AG10803 (cell line): Measurements from ENCODE around the gene ZNF106.

ENCODE experiments used
- DNase-seq: peaks from one replicate; pipeline ENCODE4 v3.0.0; 2010; ENCODE audit warnings: low read depth
- H3K4me3 ChIP-seq: 2 replicates; pipeline ENCODE4 v1.5.1; 2011; ENCODE audit warnings: mild to moderate bottlenecking, low read length, control low read depth
- TF ChIP-seq, protein P1 (sequence below): conservative IDR thresholded peaks from 2 replicates; pipeline ENCODE4 v1.5.1; 2011; ENCODE audit warnings: mild to moderate bottlenecking, low read length, control low read depth, inconsistent platforms

The ZNF106 gene

DNA sequence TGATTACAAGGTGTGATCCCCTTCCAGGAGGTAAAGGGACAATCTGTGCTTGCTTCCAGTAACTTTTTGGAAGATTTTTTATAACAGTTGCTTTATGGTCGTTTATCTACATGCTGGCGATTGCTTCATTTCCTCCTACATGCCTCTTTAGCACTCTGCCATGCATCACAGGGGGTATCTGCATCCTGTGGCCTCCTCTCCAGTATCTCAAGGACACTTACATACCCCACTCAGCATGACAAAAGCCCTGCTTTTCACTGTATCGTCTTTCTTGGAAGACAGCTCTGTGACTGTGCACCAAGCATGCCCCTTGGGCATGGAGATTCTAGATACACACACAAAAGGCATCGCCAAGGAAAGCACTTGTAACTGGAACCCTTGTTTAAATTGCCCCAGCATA is 106.3 kb downstream of the ZNF106 start:
- no peak for DNase-seq
- H3K4me3 ChIP-seq: no peak overlapping the region
- TF ChIP-seq, protein P1, sequence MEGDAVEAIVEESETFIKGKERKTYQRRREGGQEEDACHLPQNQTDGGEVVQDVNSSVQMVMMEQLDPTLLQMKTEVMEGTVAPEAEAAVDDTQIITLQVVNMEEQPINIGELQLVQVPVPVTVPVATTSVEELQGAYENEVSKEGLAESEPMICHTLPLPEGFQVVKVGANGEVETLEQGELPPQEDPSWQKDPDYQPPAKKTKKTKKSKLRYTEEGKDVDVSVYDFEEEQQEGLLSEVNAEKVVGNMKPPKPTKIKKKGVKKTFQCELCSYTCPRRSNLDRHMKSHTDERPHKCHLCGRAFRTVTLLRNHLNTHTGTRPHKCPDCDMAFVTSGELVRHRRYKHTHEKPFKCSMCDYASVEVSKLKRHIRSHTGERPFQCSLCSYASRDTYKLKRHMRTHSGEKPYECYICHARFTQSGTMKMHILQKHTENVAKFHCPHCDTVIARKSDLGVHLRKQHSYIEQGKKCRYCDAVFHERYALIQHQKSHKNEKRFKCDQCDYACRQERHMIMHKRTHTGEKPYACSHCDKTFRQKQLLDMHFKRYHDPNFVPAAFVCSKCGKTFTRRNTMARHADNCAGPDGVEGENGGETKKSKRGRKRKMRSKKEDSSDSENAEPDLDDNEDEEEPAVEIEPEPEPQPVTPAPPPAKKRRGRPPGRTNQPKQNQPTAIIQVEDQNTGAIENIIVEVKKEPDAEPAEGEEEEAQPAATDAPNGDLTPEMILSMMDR: no peak

- no peak for DNase-seq
- no peak overlapping the region for H3K4me3 ChIP-seq
- TF ChIP-seq, protein P1: no peak
Measured at GRCh38 chr15:42378011-42378410, 112.9 kb downstream of the ZNF106 start.

DNA sequence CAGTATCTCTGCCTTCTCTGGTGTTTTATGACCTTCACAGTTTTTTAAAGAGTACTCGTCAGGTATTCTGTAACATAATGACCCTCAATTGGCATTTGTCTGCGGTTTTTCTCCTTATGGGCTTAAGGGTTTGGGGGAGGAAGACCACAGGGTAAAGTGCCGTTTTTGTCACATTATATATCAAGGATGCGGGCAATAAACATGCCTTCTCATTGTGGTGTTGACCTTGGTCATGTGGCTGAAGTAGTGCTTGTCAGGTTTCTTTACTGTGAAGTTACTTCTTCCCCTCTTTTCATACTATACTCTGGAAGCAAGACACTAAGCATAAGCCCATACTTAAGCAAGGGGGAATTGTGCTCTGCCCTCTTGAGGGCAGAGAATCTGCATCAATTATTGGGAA is 115.0 kb downstream of the ZNF106 start:
- TF ChIP-seq, protein P1: no peak
- H3K4me3 ChIP-seq: no peak overlapping the region
- DNase-seq: no peak

GRCh38 chr15:42375252-42375651 is 115.7 kb downstream of the ZNF106 start:
- TF ChIP-seq, protein P1: no peak
- no peak overlapping the region for H3K4me3 ChIP-seq
- DNase-seq: no peak

DNA sequence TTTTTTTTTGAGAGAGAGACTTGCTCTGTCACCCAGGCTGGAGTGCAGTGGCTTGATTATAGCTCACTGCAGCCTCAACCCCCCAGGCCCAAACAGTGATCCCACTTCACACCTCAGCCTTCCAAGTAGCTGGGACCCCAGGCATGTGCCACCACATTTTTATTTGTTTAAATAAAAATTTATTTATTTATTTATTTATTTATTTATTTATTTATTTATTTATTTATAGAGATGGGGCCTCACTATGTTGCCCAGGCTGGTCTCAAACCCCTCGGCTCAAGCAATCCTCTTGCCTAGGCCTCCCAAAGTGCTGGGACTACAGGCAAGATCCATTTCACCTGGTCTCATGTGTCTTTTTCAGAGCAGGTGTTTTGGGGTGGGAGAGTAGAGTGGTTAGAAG is 116.1 kb downstream of the ZNF106 start:
- no peak for DNase-seq
- no peak overlapping the region for H3K4me3 ChIP-seq
- TF ChIP-seq, protein P1: no peak

GRCh38 chr15:42373936-42374335 is 117.0 kb downstream of the ZNF106 start:
- no peak for DNase-seq
- TF ChIP-seq, protein P1: no peak

DNA sequence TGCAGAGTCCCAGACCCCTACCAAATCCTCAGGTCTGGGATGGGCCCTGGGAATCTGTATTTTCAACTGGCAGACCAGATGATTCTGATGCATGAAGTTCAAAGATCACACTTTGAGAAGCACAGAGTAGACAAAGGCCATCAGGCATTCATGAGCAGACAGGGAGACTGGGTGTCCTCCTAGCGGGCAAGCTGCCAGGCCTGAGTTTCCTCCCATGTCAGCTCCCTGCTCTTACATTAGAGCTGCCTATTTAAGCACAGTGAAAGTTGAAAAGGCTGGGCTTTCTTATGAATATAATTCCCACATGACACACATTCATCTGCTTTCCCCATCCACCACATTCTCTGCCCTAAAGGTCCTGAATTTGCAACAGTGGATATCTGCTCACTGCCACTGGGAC is 117.7 kb downstream of the ZNF106 start:
- no peak for DNase-seq
- no peak overlapping the region for H3K4me3 ChIP-seq
- TF ChIP-seq, protein P1: no peak

More at GRCh38 chr15:42373936-42374335, 117.0 kb downstream of the ZNF106 start:
- no peak overlapping the region for H3K4me3 ChIP-seq
